HepG2 (cell line): ENCODE results near the gene BTBD19. TPM values are rescaled to one million over a fixed set of nuclear protein-coding genes. Genes with fewer than 3 reads are reported as not detected.
A peak's percentile ranks its signal among the peaks of the same experiment; 100 is the strongest.

Source experiments
- GABPB1 ChIP-seq: IDR thresholded peaks from 2 replicates; pipeline ENCODE4 v1.6.1; 2016; ENCODE audit warnings: mild to moderate bottlenecking, missing genetic modification reagents, moderate library complexity, missing compliant biosample characterization
- HNF4A ChIP-seq: sonication (generic); formaldehyde crosslinking; IDR thresholded peaks from 2 replicates; pipeline ENCODE4 v1.4.0; 2020; ENCODE audit warnings: missing genetic modification reagents
- JUN ChIP-seq: sonication (generic); formaldehyde crosslinking; IDR thresholded peaks from 2 replicates; pipeline ENCODE4 v1.4.0; 2020; ENCODE audit warnings: mild to moderate bottlenecking, missing genetic modification reagents
- MAF1 ChIP-seq: sonication (generic); formaldehyde crosslinking; IDR thresholded peaks from 2 replicates; pipeline ENCODE4 v1.5.0; 2020; ENCODE audit warnings: missing genetic modification reagents, borderline replicate concordance
- MIER3 ChIP-seq: IDR thresholded peaks from 2 replicates; pipeline ENCODE4 v1.6.1; 2016; ENCODE audit warnings: missing compliant biosample characterization, borderline replicate concordance
- MXD3 ChIP-seq: IDR thresholded peaks from 2 replicates; pipeline ENCODE4 v1.6.1; 2016; ENCODE audit warnings: mild to moderate bottlenecking, missing biosample characterization, missing genetic modification reagents
- NKX3-1 ChIP-seq: sonication (generic); formaldehyde crosslinking; IDR thresholded peaks from 2 replicates; pipeline ENCODE4 v1.5.0; 2020; ENCODE audit warnings: missing genetic modification reagents
- PRMT3 ChIP-seq: sonication (generic); formaldehyde crosslinking; IDR thresholded peaks from 2 replicates; pipeline ENCODE4 v1.8.1; 2022; ENCODE audit warnings: low read depth, mild to moderate bottlenecking, moderate library complexity, missing genetic modification reagents, borderline replicate concordance
- RFXANK ChIP-seq: IDR thresholded peaks from 2 replicates; pipeline ENCODE4 v1.6.1; 2016
- RXRB ChIP-seq: IDR thresholded peaks from 2 replicates; pipeline ENCODE4 v1.6.1; 2016; ENCODE audit warnings: borderline replicate concordance, missing genetic modification reagents, missing compliant biosample characterization
- SCMH1 ChIP-seq: sonication (generic); formaldehyde crosslinking; IDR thresholded peaks from 2 replicates; pipeline ENCODE4 v1.9.0; 2021; ENCODE audit warnings: missing genetic modification reagents, mild to moderate bottlenecking, borderline replicate concordance
- SETDB1 ChIP-seq: sonication (generic); formaldehyde crosslinking; IDR thresholded peaks from 2 replicates; pipeline ENCODE4 v1.5.1; 2020; ENCODE audit warnings: missing genetic modification reagents, mild to moderate bottlenecking, borderline replicate concordance
- SIX4 ChIP-seq: sonication (generic); formaldehyde crosslinking; IDR thresholded peaks from 2 replicates; pipeline ENCODE4 v1.4.0; 2020; ENCODE audit warnings: missing genetic modification reagents
- SKIL ChIP-seq: sonication (generic); formaldehyde crosslinking; IDR thresholded peaks from 2 replicates; pipeline ENCODE4 v1.8.0; 2022; ENCODE audit warnings: missing genetic modification reagents, mild to moderate bottlenecking, moderate library complexity, borderline replicate concordance
- SSRP1 ChIP-seq: IDR thresholded peaks from 2 replicates; pipeline ENCODE4 v1.6.1; 2016; ENCODE audit warnings: control low read depth
- TEAD3 ChIP-seq: optimal IDR thresholded peaks from 2 replicates; pipeline ENCODE3; 2016; ENCODE audit warnings: borderline replicate concordance
- ZBTB3 ChIP-seq: sonication (generic); formaldehyde crosslinking; IDR thresholded peaks from 2 replicates; pipeline ENCODE4 v1.4.0; 2020; ENCODE audit warnings: low read depth, mild to moderate bottlenecking, moderate library complexity, missing genetic modification reagents, borderline replicate concordance
- ZNF180 ChIP-seq: sonication (generic); formaldehyde crosslinking; IDR thresholded peaks from 2 replicates; pipeline ENCODE4 v1.4.0; 2020; ENCODE audit warnings: low read depth, missing genetic modification reagents, borderline replicate concordance
- ZNF430 ChIP-seq: sonication (generic); formaldehyde crosslinking; IDR thresholded peaks from 2 replicates; pipeline ENCODE4 v1.9.0; 2021; ENCODE audit warnings: mild to moderate bottlenecking, missing genetic modification reagents
- ZNF616 ChIP-seq: sonication (generic); formaldehyde crosslinking; IDR thresholded peaks from 2 replicates; pipeline ENCODE4 v1.5.0; 2020; ENCODE audit warnings: low read depth, mild to moderate bottlenecking, missing genetic modification reagents
- ZNF670 ChIP-seq: sonication (generic); formaldehyde crosslinking; IDR thresholded peaks from 2 replicates; pipeline ENCODE4 v1.8.0; 2022; ENCODE audit warnings: mild to moderate bottlenecking, missing genetic modification reagents, borderline replicate concordance
- ZNF878 ChIP-seq: sonication (generic); formaldehyde crosslinking; IDR thresholded peaks from 2 replicates; pipeline ENCODE4 v1.8.1; 2023; ENCODE audit warnings: mild to moderate bottlenecking, missing genetic modification reagents, moderate library complexity
- ZSCAN20 ChIP-seq: sonication (generic); formaldehyde crosslinking; IDR thresholded peaks from 2 replicates; pipeline ENCODE4 v1.4.0; 2020; ENCODE audit warnings: missing genetic modification reagents, mild to moderate bottlenecking, borderline replicate concordance
- ZSCAN9 ChIP-seq: IDR thresholded peaks from 2 replicates; pipeline ENCODE4 v1.6.1; 2016; ENCODE audit warnings: borderline replicate concordance
- ZXDC ChIP-seq: sonication (generic); formaldehyde crosslinking; IDR thresholded peaks from 2 replicates; pipeline ENCODE4 v1.5.0; 2020; ENCODE audit warnings: mild to moderate bottlenecking, missing genetic modification reagents
- polyA plus RNA-seq, 8 experiments: library from polyadenylated mRNA; depleted of rRNA in 3 of 8; stranded (reverse) in 7 of 8; unstranded in 1 of 8; fragments of >200 nt; fragmentation: Illumina TruSeq in 4 of 8; extraction: Trizol in 4 of 8; gene quantifications; 2 replicates each; pipeline versions ENCODE4 v1.2.1 to v1.2.3, GENCODE V29; 2011 to 2016; ENCODE audit warnings: low read depth in 4 of 8, missing spikeins in 1 of 8, mixed read lengths in 1 of 8; ENCODE audit not compliant: insufficient read depth in 1 of 8
- total RNA-seq, 5 experiments: library from RNA; depleted of rRNA; stranded (reverse); fragments of >200 nt; fragmentation: Illumina TruSeq; extraction: Trizol; gene quantifications; 2 replicates each; pipeline ENCODE4 v1.2.3, GENCODE V29; 2016; ENCODE audit warnings: low read depth in 1 of 5

Gene BTBD19
- total and polyA plus RNA-seq, 2 of the 13 experiments (the other 11 are each of a cell fraction or from before 2014, with no cell fraction given) = 2.7 to 6.7 TPM

- peak; percentile 76; the same call in 1 of the 2 replicates for TF ChIP-seq JUN (CRISPR knock-in tag)
- TF ChIP-seq GABPB1 (CRISPR knock-in tag) = peak; percentile 70; the same call in 1 of the 2 replicates
- peak; percentile 89 for TF ChIP-seq SIX4 (CRISPR knock-in tag)
- TF ChIP-seq RXRB (CRISPR knock-in tag) = 0 out of 2 replicates have a peak, but pooled peaks have one; percentile 29
- no peak for TF ChIP-seq NKX3-1 (CRISPR knock-in tag)
- TF ChIP-seq MAF1 = no peak
- peak; percentile 97 for TF ChIP-seq ZNF670 (CRISPR knock-in tag)
- peak; percentile 30; the same call in 1 of the 2 replicates for TF ChIP-seq ZXDC (CRISPR knock-in tag)
- no peak for TF ChIP-seq SCMH1 (CRISPR knock-in tag)
- peak; percentile 89 for TF ChIP-seq ZNF878
- peak; percentile 64; the same call in 1 of the 2 replicates for TF ChIP-seq RFXANK (CRISPR knock-in tag)
- no peak for TF ChIP-seq ZSCAN9
- peak; percentile 82; the same call in 1 of the 2 replicates for TF ChIP-seq SKIL (CRISPR knock-in tag)
- TF ChIP-seq MIER3 = peak; percentile 59; the same call in 1 of the 2 replicates
- TF ChIP-seq SSRP1 = peak; percentile 69; the same call in 1 of the 2 replicates
- no peak for TF ChIP-seq SETDB1 (CRISPR knock-in tag)
- TF ChIP-seq MXD3 (CRISPR knock-in tag) = peak; percentile 86
- TF ChIP-seq ZNF430 (CRISPR knock-in tag) = peak; percentile 79
- peak; percentile 25; the same call in 1 of the 2 replicates for TF ChIP-seq HNF4A (CRISPR knock-in tag)
- no peak for TF ChIP-seq ZNF180 (CRISPR knock-in tag)
- peak; percentile 8; the same call in 1 of the 2 replicates for TF ChIP-seq ZSCAN20 (CRISPR knock-in tag)
- peak; percentile 70 for TF ChIP-seq TEAD3 (CRISPR knock-in tag)
- TF ChIP-seq ZBTB3 (CRISPR knock-in tag) = peak; percentile 89; the same call in 1 of the 2 replicates
- TF ChIP-seq PRMT3 (CRISPR knock-in tag) = no peak
- 0 out of 2 replicates have a peak, but pooled peaks have one; percentile 60 for TF ChIP-seq ZNF616 (CRISPR knock-in tag)
Measured at GRCh38 chr1:44799770-44800584, 8.3 kb upstream of the BTBD19 start, which contains the start of gene PLK3 (continued).
